Neural progenitor cell (in vitro differentiated cells): Measurements from ENCODE around the gene ZNF524. TPM values are rescaled to one million over a fixed set of nuclear protein-coding genes. Genes with fewer than 3 reads are reported as not detected.
A peak's percentile ranks its signal among the peaks of the same experiment; 100 is the strongest.

Source experiments
- DNase-seq: peaks from one replicate; pipeline ENCODE4 v3.0.0-alpha.2; 2016; ENCODE audit warnings: low spot score
- H2AFZ ChIP-seq: fragments of 200-600 bp; sonication (generic); replicated peaks from 2 replicates; pipeline ENCODE4 v1.6.1; 2016; ENCODE audit warnings: antibody characterized with exemption
- H3F3A ChIP-seq: fragments of 200-600 bp; sonication (generic); 2 replicates; pipeline ENCODE4 v1.6.1; 2016; ENCODE audit warnings: antibody characterized with exemption, low read depth
- H3K27ac ChIP-seq: fragments of 200-600 bp; sonication (generic); 2 replicates; pipeline ENCODE4 v1.5.1; 2016; ENCODE audit warnings: mild to moderate bottlenecking
- H3K27me3 ChIP-seq: fragments of 200-600 bp; sonication (generic); 2 replicates; pipeline ENCODE4 v1.6.1; 2016; ENCODE audit warnings: mild to moderate bottlenecking, moderate library complexity
- H3K36me3 ChIP-seq: fragments of 200-600 bp; sonication (generic); 2 replicates; pipeline ENCODE4 v1.5.1; 2016
- H3K4me1 ChIP-seq: fragments of 200-600 bp; sonication (generic); 2 replicates; pipeline ENCODE4 v1.6.1; 2016; ENCODE audit warnings: mixed run types
- H3K4me2 ChIP-seq: fragments of 200-600 bp; sonication (generic); 2 replicates; pipeline ENCODE4 v1.6.1; 2016
- H3K4me3 ChIP-seq: fragments of 200-600 bp; sonication (generic); 2 replicates; pipeline ENCODE4 v1.5.1; 2016
- H3K79me2 ChIP-seq: fragments of 200-600 bp; sonication (generic); 2 replicates; pipeline ENCODE4 v1.6.1; 2016; ENCODE audit warnings: low read depth
- H3K9ac ChIP-seq: fragments of 200-600 bp; sonication (generic); 2 replicates; pipeline ENCODE4 v1.6.1; 2016
- H3K9me3 ChIP-seq: fragments of 200-600 bp; sonication (generic); 2 replicates; pipeline ENCODE4 v1.5.1; 2016; ENCODE audit warnings: low read depth
- H4K20me1 ChIP-seq: fragments of 200-600 bp; sonication (generic); 2 replicates; pipeline ENCODE4 v1.6.1; 2016; ENCODE audit warnings: low read depth
- H3K27ac Mint-ChIP-seq: 3 replicates; pipeline ENCODE4 v1.8.0; 2021; ENCODE audit warnings: mixed read lengths
- H3K27me3 Mint-ChIP-seq: 2 replicates; pipeline ENCODE4 v1.8.0; 2022; ENCODE audit warnings: low read depth, mild to moderate bottlenecking, inconsistent platforms, moderate library complexity, mixed read lengths; ENCODE audit not compliant: insufficient read depth
- H3K36me3 Mint-ChIP-seq: 3 replicates; pipeline ENCODE4 v1.8.0; 2021; ENCODE audit warnings: mixed read lengths
- H3K4me1 Mint-ChIP-seq: 3 replicates; pipeline ENCODE4 v1.8.0; 2021; ENCODE audit warnings: mixed read lengths
- H3K4me3 Mint-ChIP-seq: 3 replicates; pipeline ENCODE4 v1.8.0; 2021; ENCODE audit warnings: mild to moderate bottlenecking, moderate library complexity, mixed read lengths
- H3K9me3 Mint-ChIP-seq: 3 replicates; pipeline ENCODE4 v1.8.0; 2020; ENCODE audit warnings: mixed read lengths
- EZH2 ChIP-seq: fragments of 200-600 bp; sonication (generic); IDR thresholded peaks from 2 replicates; pipeline ENCODE4 v1.6.1; 2017; ENCODE audit warnings: antibody characterized with exemption, mild to moderate bottlenecking, moderate library complexity
- EZH2phosphoT487 ChIP-seq: fragments of 200-600 bp; sonication (generic); IDR thresholded peaks from 2 replicates; pipeline ENCODE4 v1.6.1; 2017; ENCODE audit warnings: antibody characterized with exemption
- total RNA-seq: library from RNA; depleted of rRNA; stranded (reverse); fragments of >200 nt; gene quantifications from 2 replicates; pipeline ENCODE4 v1.2.3, GENCODE V29; 2015; ENCODE audit warnings: low replicate concordance
- TF ChIP-seq, protein P1 (sequence below): fragments of 200-600 bp; sonication (generic); IDR thresholded peaks from 2 replicates; pipeline ENCODE4 v1.5.1; 2017; ENCODE audit warnings: antibody characterized with exemption, mild to moderate bottlenecking

Gene ZNF524
- total RNA-seq, 1 donor from 2014 or later: 3.2 TPM

DNA sequence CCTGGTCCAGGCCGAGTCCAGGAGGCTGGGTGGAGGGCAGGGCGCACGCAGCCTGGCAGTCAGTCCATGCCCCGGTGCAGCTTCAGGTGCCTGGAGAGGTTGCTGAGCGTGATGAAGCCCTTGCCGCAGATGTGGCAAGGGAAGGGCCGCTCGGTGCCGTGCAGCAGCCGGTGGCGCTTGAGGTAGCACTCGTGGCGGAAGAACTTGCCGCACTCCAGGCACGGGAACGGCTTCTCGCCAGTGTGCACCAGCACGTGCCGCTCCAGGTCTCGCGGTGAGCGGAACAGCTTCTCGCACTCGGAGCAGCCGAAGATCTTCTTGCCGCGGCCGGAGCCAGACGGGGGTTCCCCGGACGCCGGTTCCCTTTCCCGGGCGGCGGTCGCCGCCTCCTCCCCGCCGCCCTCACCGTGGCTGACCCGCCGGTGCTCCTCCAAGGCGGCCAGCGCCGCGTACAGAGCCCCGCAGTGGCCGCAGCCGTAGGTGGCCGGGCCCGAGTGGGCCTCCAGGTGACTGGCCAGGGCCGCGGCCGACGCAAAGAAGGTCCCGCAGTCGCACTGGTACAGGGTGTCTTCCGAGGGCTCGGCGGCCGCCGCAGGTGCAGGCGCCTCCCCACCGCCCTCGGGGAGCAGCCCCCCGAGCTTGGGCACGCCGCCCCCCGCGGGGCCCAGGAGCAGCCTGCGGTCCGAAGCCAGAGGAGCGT lies 7.5 kb upstream of the ZNF524 start:
- Histone ChIP-seq H3K36me3 (peaks cover 17% of the 10 kb centered on the region), H3K4me2 (no peak overlapping the region), H4K20me1 (no peaks in the 10 kb centered on the region), H3K9me3 (no peaks in the 10 kb centered on the region), H2AFZ (no peak overlapping the region), H3K4me1 (peaks cover 16% of the 10 kb centered on the region), H3F3A (peaks cover 35% of the 10 kb centered on the region), H3K9ac (no peak overlapping the region), H3K4me3 (no peak overlapping the region), H3K79me2 (peaks cover 7% of the 10 kb centered on the region), H3K27ac (no peak overlapping the region), H3K27me3 (no peaks in the 10 kb centered on the region)
- no peak for DNase-seq
- TF ChIP-seq, protein P1, sequence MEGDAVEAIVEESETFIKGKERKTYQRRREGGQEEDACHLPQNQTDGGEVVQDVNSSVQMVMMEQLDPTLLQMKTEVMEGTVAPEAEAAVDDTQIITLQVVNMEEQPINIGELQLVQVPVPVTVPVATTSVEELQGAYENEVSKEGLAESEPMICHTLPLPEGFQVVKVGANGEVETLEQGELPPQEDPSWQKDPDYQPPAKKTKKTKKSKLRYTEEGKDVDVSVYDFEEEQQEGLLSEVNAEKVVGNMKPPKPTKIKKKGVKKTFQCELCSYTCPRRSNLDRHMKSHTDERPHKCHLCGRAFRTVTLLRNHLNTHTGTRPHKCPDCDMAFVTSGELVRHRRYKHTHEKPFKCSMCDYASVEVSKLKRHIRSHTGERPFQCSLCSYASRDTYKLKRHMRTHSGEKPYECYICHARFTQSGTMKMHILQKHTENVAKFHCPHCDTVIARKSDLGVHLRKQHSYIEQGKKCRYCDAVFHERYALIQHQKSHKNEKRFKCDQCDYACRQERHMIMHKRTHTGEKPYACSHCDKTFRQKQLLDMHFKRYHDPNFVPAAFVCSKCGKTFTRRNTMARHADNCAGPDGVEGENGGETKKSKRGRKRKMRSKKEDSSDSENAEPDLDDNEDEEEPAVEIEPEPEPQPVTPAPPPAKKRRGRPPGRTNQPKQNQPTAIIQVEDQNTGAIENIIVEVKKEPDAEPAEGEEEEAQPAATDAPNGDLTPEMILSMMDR: no peak
- no peak for TF ChIP-seq EZH2
- TF ChIP-seq EZH2phosphoT487: no peak
- no peak overlapping the region for H3K27ac Mint-ChIP-seq
- H3K4me3 Mint-ChIP-seq: no peak overlapping the region
- H3K9me3 Mint-ChIP-seq: peaks cover 5% of the 10 kb centered on the region
- peaks cover 28% of the 10 kb centered on the region for H3K4me1 Mint-ChIP-seq
- H3K27me3 Mint-ChIP-seq: peaks cover 2% of the 10 kb centered on the region
- H3K36me3 Mint-ChIP-seq: peaks cover 36% of the 10 kb centered on the region

DNA sequence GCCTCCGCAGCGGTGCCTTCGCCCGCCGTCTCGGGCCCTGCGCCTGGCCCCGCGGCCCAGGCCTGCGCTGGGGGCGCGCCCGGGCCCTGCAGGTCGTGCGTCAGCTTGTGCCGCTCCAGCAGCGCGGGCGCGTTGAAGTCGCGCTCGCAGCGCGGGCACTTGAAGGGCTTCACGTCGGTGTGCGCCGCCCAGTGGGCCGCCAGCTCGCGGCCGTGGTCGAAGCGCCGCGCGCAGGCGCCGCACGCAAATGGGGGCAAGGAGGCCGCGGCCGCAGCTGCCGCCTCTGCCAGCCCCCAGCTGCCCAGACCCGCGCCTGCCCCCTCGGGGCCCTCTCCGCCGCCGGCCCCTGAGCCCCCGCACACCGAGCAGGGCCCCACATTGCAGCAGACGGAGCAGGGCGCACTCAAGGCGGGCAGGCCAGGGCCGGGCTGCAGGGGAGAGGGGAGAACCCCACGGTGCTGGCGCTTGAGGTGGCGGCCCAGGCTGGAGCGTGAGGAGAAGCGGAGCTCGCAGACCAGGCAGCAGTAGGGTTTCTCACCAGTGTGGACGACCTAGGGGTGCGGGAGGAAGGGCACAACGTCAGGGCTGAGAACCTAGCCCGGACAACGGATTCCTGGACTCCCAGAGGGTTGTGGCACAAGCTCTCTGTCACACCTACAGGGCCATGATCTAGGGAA lies 6.9 kb upstream of the ZNF524 start:
- H3K27me3 ChIP-seq: no peaks in the 10 kb centered on the region
- Mint-ChIP-seq H3K9me3 (peaks cover 5% of the 10 kb centered on the region), H3K27me3 (peaks cover 2% of the 10 kb centered on the region), H3K27ac (peak overlapping the region; percentile 81), H3K4me3 (no peak overlapping the region), H3K4me1 (peaks cover 33% of the 10 kb centered on the region), H3K36me3 (peaks cover 40% of the 10 kb centered on the region)
- peaks cover 17% of the 10 kb centered on the region for H3K36me3 ChIP-seq
- no peak overlapping the region for H3K27ac ChIP-seq
- H3K4me1 ChIP-seq: peaks cover 19% of the 10 kb centered on the region
- DNase-seq: no peak
- peaks cover 40% of the 10 kb centered on the region for H3F3A ChIP-seq
- no peak overlapping the region for H3K4me3 ChIP-seq
- H3K9ac ChIP-seq: no peak overlapping the region
- H4K20me1 ChIP-seq: no peaks in the 10 kb centered on the region
- no peaks in the 10 kb centered on the region for H3K9me3 ChIP-seq
- no peak overlapping the region for H3K4me2 ChIP-seq
- H3K79me2 ChIP-seq: peaks cover 14% of the 10 kb centered on the region
- no peak overlapping the region for H2AFZ ChIP-seq
- TF ChIP-seq, protein P1: no peak
- TF ChIP-seq EZH2phosphoT487: no peak
- no peak for TF ChIP-seq EZH2

DNA sequence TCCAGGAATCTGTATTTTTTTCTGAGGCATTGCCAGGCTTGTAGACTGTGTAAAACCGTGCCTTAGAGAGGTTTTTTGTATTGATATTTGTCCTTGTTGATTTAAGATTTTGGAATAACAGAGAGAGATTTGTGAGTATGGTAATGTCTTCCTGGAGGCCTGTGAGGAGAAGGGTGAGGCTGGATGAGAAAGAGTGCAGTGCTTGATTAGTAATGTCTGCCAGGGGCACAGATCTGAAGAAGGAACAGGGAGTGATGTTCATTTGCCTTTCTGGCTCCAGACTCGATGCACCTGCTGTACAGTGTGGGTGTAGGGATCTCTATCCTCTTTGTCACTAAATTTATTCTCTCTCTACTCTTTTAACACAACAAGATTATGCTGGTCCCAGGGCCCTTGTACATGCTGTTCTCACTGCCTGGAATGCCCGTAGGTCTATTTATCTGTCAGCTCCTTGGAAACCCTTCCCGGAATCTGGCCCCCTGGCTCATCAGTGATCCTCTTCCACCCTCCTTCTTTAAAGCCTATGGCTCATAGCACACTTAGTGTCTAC lies 5.0 kb upstream of the ZNF524 start:
- Mint-ChIP-seq H3K27ac (no peak overlapping the region), H3K27me3 (peaks cover 4% of the 10 kb centered on the region), H3K4me1 (peaks cover 29% of the 10 kb centered on the region), H3K36me3 (peaks cover 44% of the 10 kb centered on the region), H3K4me3 (peak overlapping the region; percentile 1), H3K9me3 (peaks cover 8% of the 10 kb centered on the region)
- Histone ChIP-seq H3K27ac (no peak overlapping the region), H3K27me3 (no peaks in the 10 kb centered on the region), H4K20me1 (no peaks in the 10 kb centered on the region), H3F3A (peaks cover 41% of the 10 kb centered on the region), H2AFZ (no peak overlapping the region), H3K4me2 (no peak overlapping the region), H3K9ac (no peak overlapping the region), H3K9me3 (no peaks in the 10 kb centered on the region), H3K79me2 (peaks cover 16% of the 10 kb centered on the region), H3K4me1 (peaks cover 11% of the 10 kb centered on the region), H3K36me3 (peaks cover 17% of the 10 kb centered on the region), H3K4me3 (no peak overlapping the region)
- no peak for DNase-seq
- TF ChIP-seq, protein P1: no peak
- TF ChIP-seq EZH2 (no peak), EZH2phosphoT487 (no peak)
